ENCODE measurements around the gene APCDD1.

APCDD1 gene

DNA sequence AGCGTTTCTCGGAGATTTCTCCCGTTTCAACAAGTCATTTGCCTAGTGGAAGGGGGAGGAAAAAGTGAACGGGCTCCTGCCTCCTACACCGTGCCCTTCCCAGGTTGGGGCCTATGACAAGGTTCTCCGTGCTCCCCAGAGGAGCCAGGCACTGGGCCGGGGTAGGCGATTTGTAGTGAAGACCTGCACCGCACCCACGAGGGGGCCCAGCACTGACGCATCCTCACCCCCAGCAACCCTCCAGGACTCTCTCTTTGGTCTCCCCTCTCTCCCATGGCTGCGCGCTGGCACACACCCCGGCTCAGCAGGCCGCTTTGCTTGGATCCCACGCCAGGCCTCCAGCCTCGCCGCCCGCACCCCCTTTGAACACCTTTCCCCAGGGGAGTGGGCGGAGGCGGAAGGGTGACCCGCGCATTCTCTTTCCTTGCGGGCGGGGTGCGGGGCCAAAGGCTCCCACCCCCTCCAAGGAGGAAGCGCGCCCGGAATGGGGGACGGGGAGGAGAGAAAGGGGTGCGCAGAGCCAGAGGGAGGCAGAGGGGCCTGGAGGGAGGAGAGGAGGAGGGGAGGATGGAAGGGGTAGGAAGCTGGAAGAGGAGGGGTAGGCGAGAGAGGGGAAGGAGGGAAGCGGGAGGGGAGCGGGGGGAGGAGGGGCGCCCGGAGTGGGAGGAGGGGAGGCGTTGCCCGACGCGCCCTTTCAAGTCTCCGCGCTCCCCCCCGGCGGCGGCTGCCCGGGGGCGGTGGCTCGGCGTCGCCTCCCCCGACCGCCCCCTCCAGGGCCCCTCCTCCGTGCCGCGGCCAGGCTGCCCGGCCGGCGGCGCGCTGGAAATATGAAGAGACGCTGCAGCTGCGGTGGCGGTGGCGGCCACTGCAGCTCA is at the start of gene APCDD1:
Gene APCDD1, plus strand, starts transcription at position 830 of the 875 bp plus-strand sequence. CDS start 347 bp downstream, outside the sequence.
- no peak for DNase-seq

DNA sequence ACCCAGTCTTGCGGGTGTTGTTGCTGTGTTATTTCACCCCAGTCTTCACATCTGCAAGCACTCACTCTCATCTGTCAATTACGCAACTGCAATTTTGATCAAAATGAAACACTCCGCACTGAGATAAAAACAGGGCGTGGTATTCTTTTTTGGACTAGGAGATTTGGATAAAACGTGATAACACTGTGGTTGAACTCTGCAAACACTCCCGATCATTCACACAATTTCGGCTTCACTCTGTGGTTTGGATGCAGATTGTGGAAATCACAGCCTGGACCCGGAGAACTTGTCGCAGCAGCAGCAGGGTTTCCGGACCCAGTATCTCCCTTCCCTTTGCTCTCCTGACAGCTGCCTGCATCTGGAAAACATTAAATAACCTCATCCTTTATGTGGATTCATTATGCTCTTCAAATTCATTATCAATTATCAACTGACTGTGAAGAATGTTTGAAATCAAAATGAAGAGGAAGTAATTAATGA is 49.4 kb upstream of the APCDD1 start:
- DNase-seq, result no peak

DNA sequence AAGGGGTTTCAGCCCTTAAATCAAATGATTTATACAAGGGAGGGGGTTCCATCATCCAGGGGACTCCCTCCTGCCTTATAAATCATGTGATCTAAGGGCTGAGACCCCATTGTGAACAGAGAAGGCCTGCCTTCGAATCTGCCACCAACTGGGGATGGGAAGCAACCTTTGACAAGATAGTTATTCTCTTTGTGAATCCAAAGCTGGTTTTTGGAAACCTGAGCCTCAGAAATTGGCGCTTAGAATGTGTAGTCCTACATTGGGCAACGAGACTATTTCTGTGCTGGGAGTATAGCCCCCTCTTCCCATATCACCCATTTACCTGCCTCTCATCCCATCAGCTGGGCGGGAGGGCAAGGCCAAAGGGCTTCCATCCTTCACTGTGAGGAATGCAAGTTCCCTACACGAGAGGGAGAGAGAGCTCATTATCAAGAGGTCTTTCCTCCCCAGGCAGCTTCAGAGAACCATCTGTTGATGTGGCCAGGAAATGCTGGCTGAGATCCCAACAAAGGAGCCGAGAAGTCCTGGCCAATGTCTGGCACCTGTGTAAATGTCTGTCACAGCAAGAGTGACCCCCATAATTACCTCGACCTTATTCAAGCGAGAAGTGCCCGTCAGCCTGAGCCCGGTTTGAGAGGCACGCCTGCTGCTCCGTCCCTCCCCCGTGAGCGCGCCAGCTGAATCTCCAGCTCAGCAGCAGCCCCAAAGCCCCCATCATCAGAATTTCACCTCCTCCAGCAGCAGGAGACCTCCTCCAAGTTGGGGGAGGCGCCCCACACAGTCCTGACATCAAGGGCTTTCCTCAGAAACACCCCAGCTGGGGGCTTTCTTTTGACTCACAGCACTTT is 48.4 kb upstream of the APCDD1 start:
- DNase-seq, result no peak

DNA sequence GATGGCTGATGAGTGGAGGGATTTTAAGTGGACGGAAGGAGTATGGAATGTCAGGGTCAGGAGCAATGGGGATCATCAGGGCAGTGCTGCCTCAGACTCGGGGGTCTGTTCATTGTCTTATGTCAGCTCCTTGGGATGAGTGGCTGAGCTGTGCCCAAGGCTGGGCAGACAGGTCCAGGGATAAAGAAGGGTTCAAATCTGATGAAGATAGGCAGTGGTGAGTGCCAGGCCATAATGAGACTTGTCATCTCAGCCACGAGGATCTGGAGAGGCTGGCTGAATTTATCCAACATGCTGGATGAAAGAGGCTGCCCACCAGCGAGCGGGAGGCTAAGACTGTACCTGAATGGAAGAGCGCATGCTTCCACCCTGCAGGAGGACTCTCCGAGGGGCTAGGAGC is 46.3 kb upstream of the APCDD1 start:
- no peak for DNase-seq

DNA sequence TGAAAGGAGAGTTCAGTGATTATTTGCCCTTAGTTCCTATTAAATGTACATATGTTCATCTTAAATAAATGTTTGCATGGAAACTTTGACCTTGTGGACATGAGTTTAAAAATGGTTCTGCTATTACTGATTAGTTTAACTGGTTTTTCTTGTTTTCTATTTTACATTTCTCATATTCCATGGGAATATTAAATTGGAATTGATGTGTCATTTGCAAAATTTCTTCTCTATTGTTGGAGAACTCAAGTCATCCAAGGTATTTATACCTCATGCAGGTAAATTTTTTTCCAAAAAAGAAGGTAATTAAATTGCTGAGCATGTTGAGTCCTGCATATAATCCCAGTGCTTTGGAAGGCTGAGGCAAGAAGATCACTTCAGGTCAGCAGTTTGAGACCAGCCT is 45.4 kb upstream of the APCDD1 start:
- DNase-seq, result no peak

DNA sequence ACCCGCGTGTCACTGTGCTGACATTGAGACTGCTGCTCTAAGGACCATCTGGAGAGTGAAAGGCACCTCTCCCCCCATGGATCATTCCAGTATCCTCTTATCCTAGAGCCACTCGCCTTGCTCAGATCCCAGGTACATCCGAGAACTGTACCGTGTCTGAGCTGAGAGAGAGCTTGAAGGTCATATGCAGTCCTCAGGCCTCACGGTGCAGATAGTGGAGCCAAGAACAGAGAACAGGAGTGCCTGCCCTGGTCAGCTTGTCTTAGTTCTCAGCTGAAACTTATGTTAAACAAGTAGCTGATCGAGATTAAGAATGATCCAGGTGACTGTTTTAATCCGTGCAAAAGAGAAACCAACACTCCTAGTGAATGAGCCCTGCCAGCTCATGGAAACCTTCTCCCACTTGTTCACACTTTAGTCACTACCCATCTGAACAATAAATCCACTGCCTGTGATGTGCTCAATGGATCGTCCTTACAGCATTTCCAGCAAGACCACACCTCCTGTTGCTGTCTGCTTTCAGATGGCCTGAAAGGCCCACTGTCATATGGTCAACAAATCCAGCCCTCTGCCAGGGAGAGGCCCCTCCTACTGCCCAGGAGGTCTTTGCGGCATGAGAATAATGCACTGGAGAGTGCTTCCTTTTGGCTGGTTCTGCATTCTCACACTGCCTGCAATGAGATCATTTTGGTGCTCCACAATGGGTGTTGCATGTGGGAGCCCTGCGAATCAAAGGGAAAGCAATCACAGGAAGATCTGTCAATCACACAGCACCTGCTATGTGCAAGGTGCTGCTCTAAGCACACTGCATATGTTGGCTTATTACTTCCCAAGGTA is 43.7 kb upstream of the APCDD1 start:
- DNase-seq, result no peak

DNA sequence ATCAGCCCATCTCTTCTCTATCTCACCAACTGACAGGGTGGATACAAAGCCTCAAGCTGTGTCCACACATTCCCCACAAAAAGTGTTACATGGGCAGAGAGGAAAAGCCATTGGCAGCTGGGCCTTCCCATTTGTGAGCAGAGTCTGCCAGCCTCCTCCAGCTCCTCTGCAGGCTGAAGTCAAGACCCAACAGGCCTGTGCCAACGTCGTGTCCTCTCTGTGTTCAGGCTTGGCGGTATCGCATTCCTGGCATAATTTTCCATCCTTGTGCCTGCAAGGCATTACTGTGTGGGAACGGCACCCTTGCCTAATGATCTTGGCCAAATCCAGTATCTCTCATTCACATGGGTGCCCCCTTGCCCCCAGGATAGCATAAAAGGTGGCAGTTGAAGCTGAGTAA is 41.5 kb upstream of the APCDD1 start:
- DNase-seq, result no peak

DNA sequence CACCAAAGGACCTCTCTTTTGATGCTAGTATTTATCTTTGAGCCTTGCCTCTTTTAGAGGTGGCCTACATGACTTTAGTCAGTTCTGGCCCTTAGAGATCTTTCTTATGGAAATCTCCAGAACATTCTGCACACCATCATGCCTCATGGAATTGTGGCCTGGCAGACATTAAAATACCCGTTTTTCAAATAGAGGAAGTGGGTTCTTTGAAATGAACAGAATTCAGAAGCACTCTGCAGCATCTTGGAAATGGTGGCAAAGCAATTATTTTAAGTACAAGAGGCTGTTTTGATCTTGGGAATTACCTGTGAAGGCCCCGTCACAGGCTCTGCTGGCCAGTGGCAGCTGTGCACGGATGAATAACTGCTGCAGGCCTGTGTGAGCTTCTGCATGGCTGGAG is 40.7 kb upstream of the APCDD1 start:
- no peak for DNase-seq

DNA sequence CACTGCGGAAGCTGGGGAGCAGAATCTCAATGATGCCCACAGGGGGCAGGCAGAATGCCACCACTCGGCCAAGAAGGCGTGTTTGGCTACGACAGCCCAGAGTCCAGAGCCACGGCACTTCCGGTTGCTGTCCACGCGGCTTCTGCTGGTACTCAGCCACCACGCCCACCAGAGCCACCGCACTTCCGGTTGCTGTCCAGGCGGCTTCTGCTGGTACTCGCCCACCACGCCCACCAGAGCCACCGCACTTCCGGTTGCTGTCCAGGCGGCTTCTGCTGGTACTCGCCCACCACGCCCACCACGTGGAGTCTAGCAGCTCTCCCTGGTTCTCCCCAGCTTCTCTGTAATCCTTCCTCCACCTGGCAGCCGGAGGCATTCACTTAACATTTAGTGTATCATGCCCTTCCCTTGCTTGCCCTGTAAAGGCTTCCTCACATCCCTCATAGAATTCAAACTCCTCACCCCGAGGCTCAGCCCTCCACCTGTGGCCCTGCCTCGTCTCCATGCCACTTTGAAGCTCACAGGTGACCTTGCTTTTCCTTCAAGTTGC is 40.1 kb upstream of the APCDD1 start:
- no peak for DNase-seq

DNA sequence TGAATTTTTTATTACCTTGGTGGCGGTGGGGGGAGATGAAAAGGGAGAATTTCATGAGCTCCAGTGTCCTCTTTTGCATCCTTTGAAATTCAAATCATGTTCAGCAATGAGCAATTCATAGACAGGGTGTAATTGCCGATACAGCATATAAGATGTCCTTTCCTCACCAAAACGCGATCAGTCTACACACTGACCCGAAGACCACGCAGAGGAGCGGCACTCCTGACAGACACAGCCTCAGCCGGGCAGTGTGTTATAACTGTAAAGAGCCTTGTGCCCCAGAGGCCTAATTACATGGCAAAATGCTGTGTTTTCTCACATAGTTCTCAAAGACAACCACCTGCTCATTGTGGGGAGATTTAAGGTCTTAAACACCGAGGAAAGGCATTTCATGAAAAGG is 38.4 kb upstream of the APCDD1 start:
- no peak for DNase-seq

DNA sequence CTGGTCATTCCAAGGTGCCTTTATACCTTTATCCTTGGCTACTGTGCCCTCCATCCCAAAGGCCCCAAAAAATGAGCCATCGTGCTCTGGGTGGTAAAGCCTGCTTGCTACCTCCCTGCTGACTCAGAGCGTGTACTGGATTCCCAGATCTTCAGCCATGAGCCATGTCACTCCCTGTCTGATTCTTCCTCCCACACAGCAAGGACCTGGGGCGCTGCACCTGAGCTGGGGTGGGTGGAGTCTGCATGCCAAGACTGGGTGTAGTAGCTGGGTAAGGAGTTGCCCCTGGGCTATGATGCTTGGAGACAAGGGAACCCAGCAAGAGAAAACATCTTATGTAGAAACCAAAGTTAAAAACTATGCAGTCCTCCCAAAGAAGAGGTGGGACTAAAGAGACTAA is 37.2 kb upstream of the APCDD1 start:
- no peak for DNase-seq

DNA sequence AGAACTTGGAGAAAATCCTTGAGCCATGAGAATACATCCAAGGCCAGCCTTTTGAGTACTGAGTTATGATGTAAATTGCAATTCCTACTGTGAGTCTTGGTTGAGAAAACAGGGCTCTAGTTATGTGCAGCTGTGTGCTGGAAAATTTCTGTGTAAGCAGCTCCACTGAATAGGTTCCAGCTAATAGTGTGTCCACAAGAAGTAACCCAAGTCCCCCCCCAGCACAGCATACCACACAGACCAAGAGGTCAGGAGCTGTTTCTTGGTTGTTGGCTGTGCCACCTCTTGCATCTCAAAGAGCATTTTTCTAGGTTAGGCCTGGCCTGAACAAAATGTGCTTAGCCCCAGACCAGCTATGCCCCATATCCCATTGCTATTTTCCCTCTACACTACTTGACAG is 36.8 kb upstream of the APCDD1 start:
- no peak for DNase-seq

DNA sequence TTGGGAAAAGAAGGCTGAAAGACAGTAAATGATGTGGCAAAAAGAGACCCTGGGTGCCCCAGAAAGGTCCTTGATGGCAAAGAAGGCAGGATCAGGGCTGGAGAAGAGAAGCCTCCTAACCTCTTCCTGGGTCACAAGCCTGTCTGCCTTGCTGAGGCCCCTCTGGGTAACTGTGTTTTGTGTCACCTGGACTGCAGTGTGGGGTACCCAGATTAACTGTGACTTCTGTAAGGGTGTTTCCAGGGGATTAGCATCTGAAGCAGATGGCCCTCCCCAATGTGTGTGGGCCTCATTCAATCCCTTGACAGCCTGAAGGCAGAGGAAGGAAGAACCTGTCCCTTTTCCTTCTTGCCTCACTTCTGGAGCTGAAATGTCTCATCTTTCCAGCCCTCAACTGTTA is 35.6 kb upstream of the APCDD1 start:
- no peak for DNase-seq

DNA sequence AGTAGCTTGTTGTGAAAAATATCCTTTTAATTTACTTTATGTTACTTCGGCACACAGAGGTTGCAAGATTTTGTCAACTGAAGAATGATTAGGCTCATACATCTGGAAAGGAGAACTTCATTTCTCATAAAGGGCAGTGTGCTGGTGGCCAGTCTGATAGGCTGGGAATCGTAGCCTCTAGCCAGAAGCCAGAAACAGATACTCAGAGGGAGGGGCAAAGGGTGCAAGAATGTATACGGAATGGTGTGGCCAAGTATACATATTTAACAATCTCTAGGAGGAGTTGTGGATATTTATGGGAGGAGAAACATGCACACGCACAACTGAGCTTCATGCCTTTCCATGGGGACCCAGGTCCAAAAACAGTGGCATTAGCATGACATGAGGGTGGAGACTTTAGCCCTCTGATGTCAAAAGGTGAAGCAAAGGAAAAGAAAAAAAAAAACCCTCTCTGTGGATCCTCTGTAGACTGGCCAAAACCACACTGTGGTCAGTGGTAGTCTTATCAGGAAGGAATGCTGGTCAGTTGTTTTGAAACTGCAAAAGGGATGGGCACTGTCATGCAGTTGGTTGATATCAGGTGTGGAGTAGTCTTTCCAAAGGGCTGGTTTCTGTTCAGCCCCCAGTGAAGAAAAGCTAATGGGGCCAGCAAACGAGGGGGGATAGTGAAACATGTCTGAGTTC is 34.9 kb upstream of the APCDD1 start:
- no peak for DNase-seq

DNA sequence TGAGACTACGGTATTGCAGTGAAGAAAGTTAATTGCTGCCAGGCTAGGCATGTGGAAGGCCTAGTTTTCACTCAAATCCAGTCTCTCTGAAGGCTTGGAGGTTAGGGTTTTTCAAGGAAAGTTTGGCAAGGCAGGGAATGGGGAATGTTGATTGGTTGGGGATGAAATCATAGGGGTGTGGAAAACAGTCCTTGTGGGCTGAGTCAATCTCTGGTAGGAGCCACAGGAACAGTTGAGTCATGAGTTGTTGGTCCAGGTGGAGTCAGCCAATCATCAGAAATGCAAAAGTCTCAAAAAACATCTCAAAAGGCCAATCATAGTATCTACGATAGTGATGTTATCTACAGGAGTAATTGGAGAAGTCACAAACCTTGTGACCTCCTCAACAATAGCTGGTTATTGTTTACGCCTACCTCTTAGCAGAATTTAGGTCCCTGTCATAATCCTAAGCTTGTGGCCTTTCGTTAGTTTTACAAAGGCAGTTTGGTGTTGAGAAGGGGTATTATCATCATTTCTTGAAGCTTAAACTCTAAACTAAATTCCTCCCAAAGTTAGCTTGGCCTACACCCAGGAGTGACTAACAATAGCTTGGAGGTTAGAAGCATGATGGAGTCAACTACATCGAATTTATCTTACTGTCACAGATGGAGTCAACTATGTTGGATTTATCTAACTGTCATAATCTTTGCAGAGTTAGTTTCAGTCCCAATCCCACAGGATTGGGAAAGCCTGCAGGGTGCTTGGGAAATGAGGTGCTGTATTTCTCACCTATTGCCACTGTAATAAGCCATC is 33.7 kb upstream of the APCDD1 start:
- DNase-seq, result no peak

DNA sequence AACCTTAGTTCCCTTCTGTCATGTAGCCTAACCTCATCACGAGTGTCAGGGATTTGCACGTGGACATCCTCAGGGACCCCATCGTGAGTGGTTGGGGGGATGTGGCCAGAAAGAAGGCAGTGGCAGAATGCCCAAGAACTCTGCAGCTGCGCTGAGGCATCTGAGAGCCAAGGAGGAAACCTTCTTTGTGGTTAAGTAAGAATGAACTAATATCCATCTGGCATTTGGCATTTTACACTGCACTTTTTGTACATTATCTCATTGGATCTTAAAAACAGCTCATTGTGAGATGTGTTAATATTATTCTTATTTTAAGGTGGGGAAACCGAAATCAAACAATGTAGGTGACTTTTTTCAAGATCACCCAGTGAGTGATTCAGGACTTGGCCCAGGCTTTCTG is 32.6 kb upstream of the APCDD1 start:
- no peak for DNase-seq

DNA sequence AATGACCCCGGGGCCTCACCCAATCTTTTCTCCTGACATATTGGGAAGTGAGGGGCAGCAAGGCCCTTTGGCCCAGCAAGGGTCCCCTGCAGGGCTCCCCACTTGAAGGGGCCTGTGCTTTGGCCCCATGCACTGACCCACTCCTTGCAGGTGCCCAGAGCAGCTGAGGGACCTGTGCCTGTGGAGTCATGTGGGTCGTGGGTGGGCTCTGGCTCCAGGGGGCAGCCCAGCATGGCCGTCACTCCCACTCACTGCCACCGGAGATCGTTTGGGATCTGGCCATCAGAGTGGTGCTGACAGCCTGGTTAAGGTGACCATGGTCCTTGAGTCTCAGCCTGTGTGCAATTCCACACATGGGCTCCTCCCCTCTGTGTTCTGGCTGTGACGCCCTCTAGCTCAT is 31.7 kb upstream of the APCDD1 start:
- no peak for DNase-seq

DNA sequence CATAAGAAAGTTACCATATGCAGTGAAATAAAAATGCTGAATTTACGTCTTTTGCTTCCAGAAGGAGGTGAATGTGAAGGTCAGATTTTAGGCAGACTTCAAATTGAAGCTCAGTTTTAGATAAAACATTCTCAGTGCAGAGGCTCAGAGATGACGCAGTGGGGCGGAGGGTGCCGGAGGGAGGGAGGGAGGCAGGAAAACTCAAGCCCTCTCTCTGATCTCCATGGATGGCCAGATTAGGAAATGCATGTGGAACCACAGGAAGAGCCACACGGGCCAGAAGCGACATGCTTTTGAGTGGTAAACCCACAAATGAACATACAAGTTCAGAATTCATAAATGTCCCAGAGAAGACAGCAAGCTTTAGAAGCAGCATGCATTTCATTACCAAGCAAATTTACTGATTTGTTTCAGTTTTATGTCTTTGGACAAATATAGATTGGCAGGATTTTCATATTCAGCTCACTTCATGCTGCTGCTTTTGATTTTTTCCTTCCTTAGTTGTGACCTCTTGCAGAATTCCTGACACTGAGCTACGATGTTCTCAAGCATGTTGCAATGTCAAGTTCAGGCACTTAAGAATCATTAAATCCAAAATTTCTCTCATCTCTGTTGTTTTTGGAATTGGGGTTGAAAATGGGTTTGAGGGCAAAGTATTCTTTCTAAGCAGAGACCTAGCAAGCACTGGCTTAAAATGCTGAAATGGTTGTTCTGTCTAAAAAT is 29.7 kb upstream of the APCDD1 start:
- no peak for DNase-seq

DNA sequence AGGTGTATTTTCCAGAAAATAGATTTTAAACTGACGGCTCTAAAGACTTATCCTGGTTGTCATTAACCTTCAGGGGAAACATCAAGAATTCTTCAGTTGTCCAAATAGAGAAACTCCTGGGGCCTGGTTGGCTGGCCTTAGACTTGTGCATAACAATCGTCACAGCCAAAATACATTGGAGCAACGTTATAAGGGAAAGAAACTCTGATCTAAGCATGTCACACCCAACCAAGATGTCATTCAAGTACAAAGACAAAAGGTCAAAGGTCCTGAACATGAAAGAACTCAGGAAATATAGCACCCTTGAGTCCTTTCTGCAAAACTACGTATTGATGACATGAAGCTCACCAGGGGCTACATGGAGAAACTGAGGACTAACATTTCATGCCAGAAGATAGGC is 23.8 kb upstream of the APCDD1 start:
- DNase-seq, result no peak

DNA sequence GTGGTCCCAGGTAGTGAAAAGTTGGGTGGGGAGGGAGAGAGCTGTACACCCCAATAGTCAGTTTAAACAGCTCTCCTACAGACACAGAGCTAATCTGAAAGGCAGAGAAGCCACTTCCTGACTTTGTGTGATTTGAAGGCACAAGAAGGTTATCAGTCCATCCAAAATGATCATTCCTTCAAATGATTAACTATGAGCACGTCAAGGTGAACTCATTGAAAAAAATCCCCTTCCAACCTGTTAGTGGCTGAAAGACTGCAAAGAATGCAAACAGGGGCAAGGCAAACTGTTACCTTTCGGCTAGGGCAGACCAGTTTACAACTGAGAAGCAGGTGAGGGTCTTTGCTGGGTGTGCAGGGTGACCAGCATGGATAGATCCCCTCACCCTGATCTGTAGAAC is 22.8 kb upstream of the APCDD1 start:
- no peak for DNase-seq

DNA sequence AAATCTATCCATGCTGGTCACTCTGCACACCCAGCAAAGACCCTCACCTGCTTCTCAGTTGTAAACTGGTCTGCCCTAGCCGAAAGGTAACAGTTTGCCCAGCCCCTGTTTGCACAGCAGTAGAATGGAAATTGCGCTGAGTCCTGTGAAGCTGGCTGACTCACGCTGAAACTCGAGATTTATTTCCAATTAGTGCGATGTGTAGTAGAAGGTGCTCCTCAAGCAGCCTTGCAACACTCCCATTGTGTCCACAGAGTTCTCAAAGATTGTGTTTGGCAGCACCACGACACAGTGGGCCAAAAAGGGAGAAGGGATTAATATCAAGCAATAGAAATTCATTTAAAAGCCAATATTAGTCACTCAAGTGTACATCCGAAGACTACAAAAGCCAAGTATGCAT is 21.7 kb upstream of the APCDD1 start:
- no peak for DNase-seq

Data from stimulated activated CD4-positive, alpha-beta T cell treated with anti-CD3 and anti-CD28 coated beads, Interleukin-15, amount 100 ng/mL, for 24 hours (primary cell).